HEK293 (cell line): ENCODE measurements around the gene CRCP.

ENCODE experiments used
- KLF10 ChIP-seq: fragments of 450-650 bp; IDR thresholded peaks from 2 replicates; pipeline ENCODE4 v1.5.1; 2018; ENCODE audit warnings: missing biosample characterization, mild to moderate bottlenecking, missing genetic modification characterization
- SCRT2 ChIP-seq: fragments of 450-650 bp; formaldehyde crosslinking; IDR thresholded peaks from 2 replicates; pipeline ENCODE4 v1.5.1; 2016; ENCODE audit warnings: missing biosample characterization, missing genetic modification characterization
- ZEB2 ChIP-seq: fragments of 450-650 bp; formaldehyde crosslinking; IDR thresholded peaks from 2 replicates; pipeline ENCODE4 v1.5.1; 2016; ENCODE audit warnings: missing biosample characterization, missing genetic modification characterization
- ZNF211 ChIP-seq: fragments of 450-650 bp; formaldehyde crosslinking; IDR thresholded peaks from 2 replicates; pipeline ENCODE4 v1.5.1; 2016; ENCODE audit warnings: low read depth, missing biosample characterization, missing genetic modification characterization
- ZNF585B ChIP-seq: fragments of 450-650 bp; formaldehyde crosslinking; IDR thresholded peaks from 2 replicates; pipeline ENCODE4 v1.5.1; 2016; ENCODE audit warnings: missing biosample characterization, missing genetic modification characterization
- TF ChIP-seq, protein P1 (sequence below): fragments of 450-650 bp; formaldehyde crosslinking; IDR thresholded peaks from 2 replicates; pipeline ENCODE4 v1.5.1; 2016; ENCODE audit warnings: missing biosample characterization, missing genetic modification characterization
- TF ChIP-seq, protein P2 (sequence below): fragments of 450-650 bp; formaldehyde crosslinking; conservative IDR thresholded peaks from 2 replicates; pipeline ENCODE4 v1.5.1; 2016; ENCODE audit warnings: low read depth, missing biosample characterization, missing genetic modification characterization
- TF ChIP-seq, protein P3 (sequence below): fragments of 450-650 bp; formaldehyde crosslinking; IDR thresholded peaks from 2 replicates; pipeline ENCODE4 v1.5.1; 2017; ENCODE audit warnings: missing biosample characterization, missing genetic modification characterization

DNA sequence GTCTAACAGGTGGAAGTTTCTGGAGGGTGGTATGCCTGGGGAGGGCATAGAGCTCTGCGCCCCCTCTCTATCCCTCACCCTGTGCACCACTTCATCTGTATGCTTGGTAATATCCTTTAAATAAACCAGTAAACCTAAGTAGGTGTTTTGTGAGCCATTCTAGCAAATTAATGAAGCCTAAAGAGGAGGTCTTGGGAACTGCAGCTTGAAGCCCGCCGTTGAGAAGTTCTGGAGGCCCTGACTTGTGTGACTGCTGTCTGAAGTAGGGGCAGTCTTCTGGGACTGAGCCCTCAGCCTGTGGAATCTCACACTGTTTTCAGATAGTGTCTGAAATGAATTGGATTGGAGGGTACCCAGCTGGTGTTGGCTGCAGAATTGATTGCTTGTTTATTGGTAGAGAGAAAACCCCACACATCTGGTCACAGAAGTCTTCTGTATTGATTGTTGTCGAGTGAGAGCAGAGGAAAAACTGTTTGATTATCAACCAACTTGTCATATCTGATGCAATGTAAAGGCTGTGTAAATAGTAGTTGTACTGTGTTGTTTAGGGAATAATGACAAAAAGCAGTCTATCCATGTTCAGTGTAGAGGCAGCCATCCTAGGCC lies 4.7 kb downstream of the CRCP start:
- TF ChIP-seq, protein P1, sequence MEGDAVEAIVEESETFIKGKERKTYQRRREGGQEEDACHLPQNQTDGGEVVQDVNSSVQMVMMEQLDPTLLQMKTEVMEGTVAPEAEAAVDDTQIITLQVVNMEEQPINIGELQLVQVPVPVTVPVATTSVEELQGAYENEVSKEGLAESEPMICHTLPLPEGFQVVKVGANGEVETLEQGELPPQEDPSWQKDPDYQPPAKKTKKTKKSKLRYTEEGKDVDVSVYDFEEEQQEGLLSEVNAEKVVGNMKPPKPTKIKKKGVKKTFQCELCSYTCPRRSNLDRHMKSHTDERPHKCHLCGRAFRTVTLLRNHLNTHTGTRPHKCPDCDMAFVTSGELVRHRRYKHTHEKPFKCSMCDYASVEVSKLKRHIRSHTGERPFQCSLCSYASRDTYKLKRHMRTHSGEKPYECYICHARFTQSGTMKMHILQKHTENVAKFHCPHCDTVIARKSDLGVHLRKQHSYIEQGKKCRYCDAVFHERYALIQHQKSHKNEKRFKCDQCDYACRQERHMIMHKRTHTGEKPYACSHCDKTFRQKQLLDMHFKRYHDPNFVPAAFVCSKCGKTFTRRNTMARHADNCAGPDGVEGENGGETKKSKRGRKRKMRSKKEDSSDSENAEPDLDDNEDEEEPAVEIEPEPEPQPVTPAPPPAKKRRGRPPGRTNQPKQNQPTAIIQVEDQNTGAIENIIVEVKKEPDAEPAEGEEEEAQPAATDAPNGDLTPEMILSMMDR (tag by site-specific recombination): no peak
- TF ChIP-seq ZNF211: no peak
- TF ChIP-seq SCRT2 (tag by site-specific recombination): no peak
- TF ChIP-seq, protein P2, sequence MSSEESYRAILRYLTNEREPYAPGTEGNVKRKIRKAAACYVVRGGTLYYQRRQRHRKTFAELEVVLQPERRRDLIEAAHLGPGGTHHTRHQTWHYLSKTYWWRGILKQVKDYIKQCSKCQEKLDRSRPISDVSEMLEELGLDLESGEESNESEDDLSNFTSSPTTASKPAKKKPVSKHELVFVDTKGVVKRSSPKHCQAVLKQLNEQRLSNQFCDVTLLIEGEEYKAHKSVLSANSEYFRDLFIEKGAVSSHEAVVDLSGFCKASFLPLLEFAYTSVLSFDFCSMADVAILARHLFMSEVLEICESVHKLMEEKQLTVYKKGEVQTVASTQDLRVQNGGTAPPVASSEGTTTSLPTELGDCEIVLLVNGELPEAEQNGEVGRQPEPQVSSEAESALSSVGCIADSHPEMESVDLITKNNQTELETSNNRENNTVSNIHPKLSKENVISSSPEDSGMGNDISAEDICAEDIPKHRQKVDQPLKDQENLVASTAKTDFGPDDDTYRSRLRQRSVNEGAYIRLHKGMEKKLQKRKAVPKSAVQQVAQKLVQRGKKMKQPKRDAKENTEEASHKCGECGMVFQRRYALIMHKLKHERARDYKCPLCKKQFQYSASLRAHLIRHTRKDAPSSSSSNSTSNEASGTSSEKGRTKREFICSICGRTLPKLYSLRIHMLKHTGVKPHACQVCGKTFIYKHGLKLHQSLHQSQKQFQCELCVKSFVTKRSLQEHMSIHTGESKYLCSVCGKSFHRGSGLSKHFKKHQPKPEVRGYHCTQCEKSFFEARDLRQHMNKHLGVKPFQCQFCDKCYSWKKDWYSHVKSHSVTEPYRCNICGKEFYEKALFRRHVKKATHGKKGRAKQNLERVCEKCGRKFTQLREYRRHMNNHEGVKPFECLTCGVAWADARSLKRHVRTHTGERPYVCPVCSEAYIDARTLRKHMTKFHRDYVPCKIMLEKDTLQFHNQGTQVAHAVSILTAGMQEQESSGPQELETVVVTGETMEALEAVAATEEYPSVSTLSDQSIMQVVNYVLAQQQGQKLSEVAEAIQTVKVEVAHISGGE: no peak
- TF ChIP-seq ZEB2: no peak
- no peak for TF ChIP-seq ZNF585B (tag by site-specific recombination)
- TF ChIP-seq KLF10 (tag by site-specific recombination): no peak
- TF ChIP-seq, protein P3, sequence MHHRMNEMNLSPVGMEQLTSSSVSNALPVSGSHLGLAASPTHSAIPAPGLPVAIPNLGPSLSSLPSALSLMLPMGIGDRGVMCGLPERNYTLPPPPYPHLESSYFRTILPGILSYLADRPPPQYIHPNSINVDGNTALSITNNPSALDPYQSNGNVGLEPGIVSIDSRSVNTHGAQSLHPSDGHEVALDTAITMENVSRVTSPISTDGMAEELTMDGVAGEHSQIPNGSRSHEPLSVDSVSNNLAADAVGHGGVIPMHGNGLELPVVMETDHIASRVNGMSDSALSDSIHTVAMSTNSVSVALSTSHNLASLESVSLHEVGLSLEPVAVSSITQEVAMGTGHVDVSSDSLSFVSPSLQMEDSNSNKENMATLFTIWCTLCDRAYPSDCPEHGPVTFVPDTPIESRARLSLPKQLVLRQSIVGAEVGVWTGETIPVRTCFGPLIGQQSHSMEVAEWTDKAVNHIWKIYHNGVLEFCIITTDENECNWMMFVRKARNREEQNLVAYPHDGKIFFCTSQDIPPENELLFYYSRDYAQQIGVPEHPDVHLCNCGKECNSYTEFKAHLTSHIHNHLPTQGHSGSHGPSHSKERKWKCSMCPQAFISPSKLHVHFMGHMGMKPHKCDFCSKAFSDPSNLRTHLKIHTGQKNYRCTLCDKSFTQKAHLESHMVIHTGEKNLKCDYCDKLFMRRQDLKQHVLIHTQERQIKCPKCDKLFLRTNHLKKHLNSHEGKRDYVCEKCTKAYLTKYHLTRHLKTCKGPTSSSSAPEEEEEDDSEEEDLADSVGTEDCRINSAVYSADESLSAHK (tag by site-specific recombination): no peak
